NCI-H2107 treated with DMSO at 0.1 percent for 48 hours (cell line): ENCODE results near the gene AK4.
"Not testable (repeated sequence)": the region's sequence is repeated elsewhere in the genome, so short reads cannot be mapped to it uniquely, and the experiment has no call there.

Source experiments
- DNase-seq: peaks from one replicate; lab custom pipeline; 2025; ENCODE audit not compliant: unreplicated experiment; lab: John Stamatoyannopoulos, UW

AK4 gene

DNA sequence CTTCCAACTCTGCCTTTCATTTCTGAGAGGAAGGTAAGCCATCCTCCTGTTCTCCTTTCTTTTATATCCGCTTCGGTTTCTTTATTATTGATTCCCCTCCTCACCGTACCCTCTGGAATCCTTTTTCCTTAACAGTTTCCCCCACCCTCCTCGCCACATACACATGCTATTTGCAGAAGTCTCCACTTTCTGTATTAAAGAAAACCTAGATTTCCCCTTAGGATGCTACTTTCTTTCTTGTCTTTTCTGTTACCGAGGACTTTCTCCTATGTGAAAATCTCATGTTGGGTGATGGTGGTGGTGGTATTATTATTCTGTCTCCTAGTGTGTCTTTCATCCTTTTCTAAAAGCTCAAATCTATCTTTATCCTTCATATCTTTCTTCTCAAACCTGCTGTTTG is 62.3 kb downstream of the AK4 start:
- no peak for DNase-seq

DNA sequence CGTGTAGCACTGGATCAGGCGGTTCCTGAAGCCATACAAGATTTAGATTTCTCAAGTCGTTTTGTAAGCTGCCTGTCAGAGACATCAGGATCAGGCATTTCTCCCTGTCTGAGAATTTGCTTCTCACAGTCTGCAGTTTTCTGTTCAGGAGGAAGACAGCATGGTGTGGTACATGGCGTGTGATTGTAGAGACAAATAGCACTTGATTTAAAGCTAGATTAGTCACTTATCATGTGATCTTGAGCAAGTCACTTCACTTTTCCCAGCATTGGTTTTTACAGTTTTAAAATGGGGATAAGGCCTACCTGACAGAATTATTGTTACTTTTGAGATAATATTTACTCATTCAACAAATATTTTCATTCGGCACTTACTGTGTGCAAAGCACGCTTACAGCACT is 63.3 kb downstream of the AK4 start:
- no peak for DNase-seq

GRCh38 chr1:65213271-65214023 is 65.4 kb downstream of the AK4 start:
- no peak for DNase-seq

- DNase-seq, result no peak
Measured at GRCh38 chr1:65214340-65215027, 66.5 kb downstream of the AK4 start.

DNA sequence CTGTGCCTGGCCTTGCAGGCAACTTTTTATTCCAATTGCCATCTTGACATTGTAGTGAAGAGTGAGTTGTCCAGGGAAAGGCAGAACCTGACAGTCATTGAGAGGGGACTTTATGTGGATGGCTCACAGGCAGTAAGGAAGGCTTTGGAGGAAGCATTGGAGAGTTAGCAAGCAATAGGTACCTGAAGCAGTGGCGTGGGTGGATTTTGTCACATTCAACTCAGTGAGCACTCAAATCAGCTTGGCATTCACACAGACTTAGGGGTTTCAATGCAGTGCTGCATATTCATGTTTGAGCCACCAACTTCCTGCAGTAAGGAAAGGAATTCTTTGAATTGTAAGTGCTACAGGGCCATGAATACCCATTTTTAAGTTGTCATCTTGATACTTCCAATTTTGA is 69.0 kb downstream of the AK4 start:
- no peak for DNase-seq

DNA sequence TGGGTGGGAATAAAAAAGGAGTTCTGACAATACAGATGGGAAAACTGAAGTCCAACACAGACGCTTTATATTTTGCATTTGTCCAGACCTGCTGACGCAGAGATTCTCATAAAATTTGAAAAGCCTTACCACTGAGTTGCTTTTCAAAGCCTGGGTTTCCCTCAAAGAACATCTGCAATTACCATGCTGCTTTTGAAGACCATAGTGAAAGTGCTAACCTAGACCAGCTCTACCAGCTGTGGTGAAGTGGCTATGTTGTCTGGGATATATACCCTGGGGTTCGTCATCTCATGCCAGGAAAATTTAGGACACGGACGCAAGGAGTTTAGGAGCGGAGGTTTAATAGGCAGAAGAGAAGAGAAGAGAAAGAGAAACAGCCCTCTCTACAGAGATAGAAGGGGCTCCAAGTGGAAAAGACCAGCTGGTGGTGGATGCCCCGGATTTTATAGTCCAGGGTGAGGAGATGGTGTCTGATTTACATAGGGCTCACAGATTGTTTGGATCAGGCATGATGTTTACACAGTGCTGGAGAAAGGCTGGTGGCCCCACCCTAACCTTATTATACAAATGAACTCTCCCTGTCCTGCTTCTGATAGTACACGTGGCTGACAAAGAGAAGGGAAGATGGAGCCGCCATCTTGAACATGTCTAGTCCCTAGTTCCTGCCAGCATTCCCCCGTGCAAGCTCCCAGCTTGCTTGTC is 73.8 kb downstream of the AK4 start:
- DNase-seq, result no peak

GRCh38 chr1:65222340-65222940 is 74.4 kb downstream of the AK4 start:
- no peak for DNase-seq

GRCh38 chr1:65224681-65225091 is 76.7 kb downstream of the AK4 start:
- DNase-seq, result no peak

DNA sequence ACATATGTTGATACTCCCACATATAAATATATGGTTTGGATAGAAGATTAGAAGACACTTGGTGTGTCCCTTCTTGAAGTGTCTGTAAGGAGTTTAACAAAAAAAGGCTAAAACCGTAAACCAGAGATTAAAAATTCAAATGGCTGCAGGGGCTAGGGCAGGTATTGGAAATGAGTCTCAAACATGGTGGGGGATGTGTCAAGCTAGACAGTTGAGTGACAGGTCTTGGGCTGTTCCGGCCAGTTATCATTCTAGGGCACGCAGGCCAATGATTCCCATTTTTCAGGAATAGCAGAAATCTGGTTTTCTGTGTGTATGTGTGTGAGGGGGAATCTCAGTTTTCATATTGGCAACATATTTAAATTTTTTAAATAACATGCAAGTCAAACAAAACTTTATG is 77.2 kb downstream of the AK4 start:
- DNase-seq, result no peak

- no peak for DNase-seq
Measured at GRCh38 chr1:65229201-65229600, 81.2 kb downstream of the AK4 start.

DNA sequence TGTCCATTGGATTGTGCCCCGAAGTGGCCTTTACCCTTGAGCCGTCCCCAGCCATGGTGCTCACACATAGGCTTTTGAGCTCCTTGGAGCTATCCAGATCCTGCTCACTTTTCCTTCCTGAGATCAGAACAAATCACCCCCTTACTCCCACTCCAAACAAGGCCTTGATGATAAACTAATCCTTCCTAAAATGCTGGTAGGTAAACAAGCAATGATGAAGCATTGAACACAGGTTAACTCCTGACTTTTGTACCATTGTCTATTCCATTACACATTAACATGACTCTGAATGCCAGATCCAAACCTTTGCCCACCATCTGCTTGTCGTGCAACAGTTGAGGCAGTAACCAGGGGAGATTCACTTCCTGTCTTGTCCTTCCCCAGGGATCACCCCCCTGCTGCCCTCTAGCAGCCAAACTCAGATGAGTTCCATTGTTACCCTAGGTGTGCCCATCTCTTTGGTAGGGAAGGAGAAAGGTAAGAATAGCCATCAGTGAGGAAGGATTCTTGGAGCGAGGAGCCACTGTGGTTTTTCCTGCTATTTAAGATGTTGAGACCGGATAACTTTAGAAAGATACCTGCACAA is 81.8 kb downstream of the AK4 start:
- DNase-seq, result no peak

DNA sequence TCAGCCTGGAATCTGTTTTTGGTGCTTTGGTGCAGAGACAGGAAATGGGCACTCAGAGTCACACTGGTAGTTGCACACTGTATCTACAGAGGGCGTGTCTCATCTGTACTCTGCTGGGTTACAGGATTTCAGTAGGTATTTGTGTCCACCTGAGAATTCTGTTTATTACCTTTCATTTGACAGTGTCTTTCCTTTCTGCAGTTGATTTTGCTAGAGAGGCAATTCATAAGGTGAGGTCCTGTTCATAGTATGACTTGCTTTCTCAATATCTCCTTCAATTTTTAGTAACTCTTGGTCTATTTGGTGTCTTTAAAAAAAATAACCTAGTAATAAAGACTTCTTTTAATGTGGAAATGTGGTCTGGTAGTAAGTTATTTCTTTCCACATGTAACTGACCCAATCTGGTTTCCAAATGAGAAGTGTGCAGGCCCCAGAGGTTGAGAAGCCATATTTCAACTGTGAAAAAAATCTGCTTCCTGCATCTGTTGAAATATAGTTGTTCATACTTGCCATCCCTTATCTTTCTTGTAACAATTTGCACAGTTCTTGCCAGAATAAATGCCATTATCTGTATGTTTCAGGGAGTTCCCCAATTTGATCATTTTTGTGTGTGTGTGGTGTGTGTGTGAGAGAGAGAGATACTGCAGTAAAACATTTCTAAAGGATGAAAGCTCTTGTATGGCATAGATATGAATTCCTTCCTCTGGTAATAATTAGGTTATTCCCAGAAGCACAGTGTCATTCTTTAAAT is 82.9 kb downstream of the AK4 start:
- DNase-seq, result no peak

- DNase-seq, result no peak
Measured at GRCh38 chr1:65231718-65232330, 83.8 kb downstream of the AK4 start.

DNA sequence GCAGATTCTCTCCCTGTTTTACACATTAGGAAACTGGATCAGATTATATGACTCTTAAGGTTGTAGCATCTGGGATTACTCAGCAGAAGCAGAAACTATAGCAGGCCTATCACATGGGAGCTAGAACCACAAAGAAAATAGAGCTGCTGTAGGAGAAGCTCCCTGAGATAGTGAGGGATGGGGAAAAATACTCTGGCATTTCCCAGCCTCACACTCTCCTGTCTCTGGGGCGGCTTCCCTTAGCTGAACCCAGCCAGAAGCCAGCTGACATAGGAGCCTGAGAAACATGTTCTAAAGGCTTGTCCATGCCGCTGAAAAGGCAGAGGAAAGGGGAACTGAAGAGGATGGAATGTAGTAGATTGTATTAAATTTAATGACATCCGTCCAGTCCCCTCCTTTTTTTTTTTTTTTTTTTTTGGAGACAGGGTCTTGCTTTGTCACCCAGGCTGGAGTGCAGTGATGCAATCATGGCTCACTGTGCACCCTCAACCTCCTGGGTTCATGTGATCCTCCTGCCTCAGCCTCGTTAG is 84.5 kb downstream of the AK4 start:
- no peak for DNase-seq

- no peak for DNase-seq
Measured at GRCh38 chr1:65233782-65234181, 85.8 kb downstream of the AK4 start.

DNA sequence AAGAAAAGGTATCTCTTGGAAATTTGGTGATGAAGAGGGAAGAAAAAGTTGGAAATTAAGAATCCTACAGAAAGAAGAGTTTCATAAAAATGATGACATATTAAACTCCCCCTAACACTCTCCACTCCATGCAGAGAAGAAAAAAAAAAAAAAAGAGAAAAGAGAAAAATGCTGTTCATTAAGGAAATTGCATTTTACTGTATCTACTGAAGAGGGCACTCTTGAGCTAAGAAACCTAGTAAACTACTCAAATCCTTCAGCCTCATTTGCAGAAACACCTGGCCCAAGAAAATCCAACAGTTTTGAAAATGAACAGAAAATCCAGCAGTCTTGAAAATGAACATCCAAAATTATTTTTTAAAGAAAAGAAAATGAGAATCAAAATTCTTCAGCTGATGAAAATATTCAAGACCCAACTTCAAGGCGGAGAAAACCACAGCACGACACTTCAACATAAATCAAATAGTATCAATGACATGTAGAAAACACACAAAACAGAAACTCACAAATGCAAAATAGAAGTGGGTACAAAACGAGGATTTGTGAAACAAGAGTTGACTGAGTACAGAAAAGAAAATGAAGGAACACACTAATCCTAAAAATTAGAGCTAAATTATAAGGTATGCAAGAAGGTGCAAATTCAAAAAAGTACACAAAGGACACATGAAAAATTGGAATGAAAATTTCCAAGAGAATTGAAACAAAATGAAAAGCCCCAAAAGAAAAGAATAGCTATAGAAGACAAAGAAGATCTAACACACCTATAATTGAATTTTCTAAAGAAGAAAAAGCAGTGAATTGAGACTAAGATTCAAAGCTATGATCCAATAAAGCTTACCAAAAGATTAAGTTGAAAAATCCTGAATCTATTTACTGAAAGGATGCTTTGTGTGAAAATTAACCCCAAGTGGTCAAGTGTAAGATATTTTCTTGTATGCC is 88.1 kb downstream of the AK4 start:
- peak; percentile 64 for DNase-seq

GRCh38 chr1:65237088-65237487 is 89.1 kb downstream of the AK4 start:
- not testable (repeated sequence) for DNase-seq

DNA sequence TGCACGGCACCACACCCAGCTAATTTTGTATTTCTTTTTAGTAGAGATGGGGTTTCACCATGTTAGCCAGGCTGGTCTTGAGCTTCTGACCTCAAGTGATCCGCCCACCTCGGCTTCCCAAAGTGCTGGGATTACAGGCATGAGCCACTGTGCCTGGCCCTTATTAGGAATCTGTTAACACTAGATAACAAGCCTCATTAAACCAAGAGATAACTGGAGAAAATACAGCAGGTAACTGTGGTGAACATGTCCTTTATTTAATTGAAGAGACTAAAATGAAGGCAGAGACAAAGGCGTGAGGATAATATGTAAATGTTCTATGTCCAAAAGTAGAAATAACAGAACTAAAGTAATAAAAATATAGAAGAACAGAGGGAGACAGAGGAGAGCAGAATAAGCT is 89.5 kb downstream of the AK4 start:
- DNase-seq, result no peak

DNA sequence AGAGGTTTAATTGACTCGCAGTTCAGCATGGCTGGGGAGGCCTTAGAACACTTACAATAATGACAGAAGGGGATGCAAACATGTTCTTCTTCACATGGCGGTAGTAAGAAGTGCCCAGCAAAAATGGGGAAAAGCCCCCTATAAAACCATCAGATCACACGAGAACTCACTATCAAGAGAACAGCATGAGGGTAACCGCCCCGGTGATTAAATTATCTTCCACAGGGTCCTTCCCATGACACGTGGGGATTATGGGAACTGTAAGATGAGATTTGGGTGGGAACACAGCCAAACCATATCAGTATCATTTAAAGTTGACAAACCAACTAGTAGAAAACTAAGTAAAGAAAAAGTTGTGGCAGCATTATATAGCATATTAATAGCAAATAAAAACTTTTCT is 90.0 kb downstream of the AK4 start:
- DNase-seq, result no peak
